Neural cell (in vitro differentiated cells): ENCODE results near the gene PDE7B.

Experiments
- EZH2 ChIP-seq: fragments of 200-600, 300-800 bp; shearing (Covaris generic), sonication (generic); IDR thresholded peaks from 2 replicates; pipeline ENCODE4 v1.6.1; 2014; ENCODE audit warnings: antibody characterized with exemption, low read length, borderline replicate concordance, mild to moderate bottlenecking; ENCODE audit not compliant: insufficient read depth, poor library complexity, severe bottlenecking
- POLR2AphosphoS5 ChIP-seq: IDR thresholded peaks from 2 replicates; pipeline ENCODE4 v1.6.1; 2012
- TAF1 ChIP-seq: IDR thresholded peaks from 2 replicates; pipeline ENCODE4 v1.6.1; 2012; ENCODE audit warnings: low read depth
- TF ChIP-seq, protein P1 (sequence below): fragments of 450-650 bp; IDR thresholded peaks from 2 replicates; pipeline ENCODE4 v1.5.1; 2014; ENCODE audit warnings: antibody characterized with exemption, mild to moderate bottlenecking, moderate library complexity; ENCODE audit not compliant: poor library complexity, severe bottlenecking
- TF ChIP-seq, protein P2 (sequence below): IDR thresholded peaks from 2 replicates; pipeline ENCODE4 v1.6.1; 2012; ENCODE audit warnings: borderline replicate concordance

DNA sequence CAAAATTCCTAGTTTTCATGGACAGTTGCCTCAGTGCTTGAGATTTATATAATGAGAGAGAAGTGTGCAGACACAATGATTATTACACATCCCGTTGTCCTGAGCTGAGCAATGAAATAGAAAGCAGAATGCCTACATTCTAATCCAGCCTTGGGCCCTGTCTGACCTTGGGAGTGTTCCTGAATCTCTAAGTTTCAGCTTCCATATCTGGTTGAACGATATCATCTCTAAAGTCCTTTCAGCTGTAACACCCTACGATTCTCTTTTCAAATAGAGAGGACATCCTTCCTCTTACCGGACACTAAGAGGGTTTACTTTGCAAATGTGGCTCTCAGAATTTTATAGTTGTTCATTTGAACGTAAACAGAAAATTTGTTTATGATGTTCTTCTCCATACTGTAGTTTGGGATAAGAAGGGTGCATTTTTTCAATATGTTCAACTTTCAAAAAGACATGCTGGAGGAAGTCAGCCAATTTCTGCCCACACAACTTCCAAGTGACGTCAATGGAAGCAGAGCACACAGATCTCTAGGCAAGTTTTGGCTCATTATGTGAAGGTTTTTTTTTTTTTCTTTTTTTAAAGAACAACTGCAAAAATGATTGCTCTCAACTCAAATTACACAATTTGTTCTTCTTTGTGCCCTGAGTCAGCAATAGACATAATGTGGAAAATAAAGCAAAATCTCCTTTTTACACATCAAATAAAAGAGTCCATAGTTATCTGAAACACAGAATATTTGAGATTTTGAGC is 50.4 kb downstream of the PDE7B start:
- TF ChIP-seq POLR2AphosphoS5 (no peak), EZH2 (no peak), TAF1 (no peak)
- TF ChIP-seq, protein P1, sequence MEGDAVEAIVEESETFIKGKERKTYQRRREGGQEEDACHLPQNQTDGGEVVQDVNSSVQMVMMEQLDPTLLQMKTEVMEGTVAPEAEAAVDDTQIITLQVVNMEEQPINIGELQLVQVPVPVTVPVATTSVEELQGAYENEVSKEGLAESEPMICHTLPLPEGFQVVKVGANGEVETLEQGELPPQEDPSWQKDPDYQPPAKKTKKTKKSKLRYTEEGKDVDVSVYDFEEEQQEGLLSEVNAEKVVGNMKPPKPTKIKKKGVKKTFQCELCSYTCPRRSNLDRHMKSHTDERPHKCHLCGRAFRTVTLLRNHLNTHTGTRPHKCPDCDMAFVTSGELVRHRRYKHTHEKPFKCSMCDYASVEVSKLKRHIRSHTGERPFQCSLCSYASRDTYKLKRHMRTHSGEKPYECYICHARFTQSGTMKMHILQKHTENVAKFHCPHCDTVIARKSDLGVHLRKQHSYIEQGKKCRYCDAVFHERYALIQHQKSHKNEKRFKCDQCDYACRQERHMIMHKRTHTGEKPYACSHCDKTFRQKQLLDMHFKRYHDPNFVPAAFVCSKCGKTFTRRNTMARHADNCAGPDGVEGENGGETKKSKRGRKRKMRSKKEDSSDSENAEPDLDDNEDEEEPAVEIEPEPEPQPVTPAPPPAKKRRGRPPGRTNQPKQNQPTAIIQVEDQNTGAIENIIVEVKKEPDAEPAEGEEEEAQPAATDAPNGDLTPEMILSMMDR, result no peak
- TF ChIP-seq, protein P2, sequence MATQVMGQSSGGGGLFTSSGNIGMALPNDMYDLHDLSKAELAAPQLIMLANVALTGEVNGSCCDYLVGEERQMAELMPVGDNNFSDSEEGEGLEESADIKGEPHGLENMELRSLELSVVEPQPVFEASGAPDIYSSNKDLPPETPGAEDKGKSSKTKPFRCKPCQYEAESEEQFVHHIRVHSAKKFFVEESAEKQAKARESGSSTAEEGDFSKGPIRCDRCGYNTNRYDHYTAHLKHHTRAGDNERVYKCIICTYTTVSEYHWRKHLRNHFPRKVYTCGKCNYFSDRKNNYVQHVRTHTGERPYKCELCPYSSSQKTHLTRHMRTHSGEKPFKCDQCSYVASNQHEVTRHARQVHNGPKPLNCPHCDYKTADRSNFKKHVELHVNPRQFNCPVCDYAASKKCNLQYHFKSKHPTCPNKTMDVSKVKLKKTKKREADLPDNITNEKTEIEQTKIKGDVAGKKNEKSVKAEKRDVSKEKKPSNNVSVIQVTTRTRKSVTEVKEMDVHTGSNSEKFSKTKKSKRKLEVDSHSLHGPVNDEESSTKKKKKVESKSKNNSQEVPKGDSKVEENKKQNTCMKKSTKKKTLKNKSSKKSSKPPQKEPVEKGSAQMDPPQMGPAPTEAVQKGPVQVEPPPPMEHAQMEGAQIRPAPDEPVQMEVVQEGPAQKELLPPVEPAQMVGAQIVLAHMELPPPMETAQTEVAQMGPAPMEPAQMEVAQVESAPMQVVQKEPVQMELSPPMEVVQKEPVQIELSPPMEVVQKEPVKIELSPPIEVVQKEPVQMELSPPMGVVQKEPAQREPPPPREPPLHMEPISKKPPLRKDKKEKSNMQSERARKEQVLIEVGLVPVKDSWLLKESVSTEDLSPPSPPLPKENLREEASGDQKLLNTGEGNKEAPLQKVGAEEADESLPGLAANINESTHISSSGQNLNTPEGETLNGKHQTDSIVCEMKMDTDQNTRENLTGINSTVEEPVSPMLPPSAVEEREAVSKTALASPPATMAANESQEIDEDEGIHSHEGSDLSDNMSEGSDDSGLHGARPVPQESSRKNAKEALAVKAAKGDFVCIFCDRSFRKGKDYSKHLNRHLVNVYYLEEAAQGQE, result no peak
